Stimulated activated CD8-positive, alpha-beta memory T cell treated with anti-CD3 and anti-CD28 coated beads, Interleukin-7, amount 100 ng/mL, for 24 hours (primary cell): Measurements from ENCODE around the gene PREPL.
"Not testable (repeated sequence)": the region's sequence is repeated elsewhere in the genome, so short reads cannot be mapped to it uniquely, and the experiment has no call there.

Source experiments
- DNase-seq: peaks from one replicate; pipeline ENCODE4 v3.0.0-alpha.2; 2020; ENCODE audit warnings: low read depth

PREPL gene

GRCh38 chr2:44348400-44348799 is 12.9 kb downstream of the PREPL start:
- no peak for DNase-seq

GRCh38 chr2:44347526-44347925 is 13.8 kb downstream of the PREPL start:
- DNase-seq, result no peak

GRCh38 chr2:44342854-44343253 is 18.4 kb downstream of the PREPL start:
- no peak for DNase-seq

- DNase-seq, result no peak
These were observed 25.3 kb downstream of the PREPL start for GRCh38 chr2:44335806-44336538.

GRCh38 chr2:44333994-44334393 is 27.3 kb downstream of the PREPL start:
- no peak for DNase-seq

GRCh38 chr2:44330801-44331200 is 30.5 kb downstream of the PREPL start:
- no peak for DNase-seq

- no peak for DNase-seq
These were observed 32.0 kb downstream of the PREPL start for GRCh38 chr2:44329343-44329742.

- DNase-seq, result no peak
These were observed 32.5 kb downstream of the PREPL start for GRCh38 chr2:44328750-44329149.

- DNase-seq, result no peak
These were observed 34.6 kb downstream of the PREPL start for GRCh38 chr2:44326548-44327264.

- DNase-seq, result no peak
These were observed 35.4 kb downstream of the PREPL start for GRCh38 chr2:44325897-44326296.

- DNase-seq, result no peak
These were observed 36.3 kb downstream of the PREPL start for GRCh38 chr2:44324971-44325426.

- DNase-seq, result no peak
These were observed 39.9 kb downstream of the PREPL start for GRCh38 chr2:44321360-44321759.

- DNase-seq, result no peak
These were observed 40.5 kb downstream of the PREPL start for GRCh38 chr2:44320832-44321231.

GRCh38 chr2:44315945-44316344 is 45.3 kb downstream of the PREPL start:
- no peak for DNase-seq

- no peak for DNase-seq
These were observed 46.9 kb downstream of the PREPL start for GRCh38 chr2:44314362-44314761.

- no peak for DNase-seq
These were observed 51.0 kb downstream of the PREPL start for GRCh38 chr2:44310287-44310686.

- no peak for DNase-seq
These were observed 55.4 kb downstream of the PREPL start for GRCh38 chr2:44305882-44306281.

GRCh38 chr2:44304258-44304657 is 57.0 kb downstream of the PREPL start:
- DNase-seq, result no peak

GRCh38 chr2:44303766-44304165 is 57.5 kb downstream of the PREPL start:
- DNase-seq, result not testable (repeated sequence)

- no peak for DNase-seq
These were observed 60.2 kb downstream of the PREPL start for GRCh38 chr2:44301111-44301510.

GRCh38 chr2:44299635-44300034 is 61.7 kb downstream of the PREPL start:
- DNase-seq, result no peak

- no peak for DNase-seq
These were observed 63.9 kb downstream of the PREPL start for GRCh38 chr2:44297431-44297830.

GRCh38 chr2:44296653-44297052 is 64.6 kb downstream of the PREPL start:
- no peak for DNase-seq
